DND-41 (cell line): ENCODE data around the gene ACSL1.

ENCODE experiments used
- ATAC-seq: fragments of 200-7000 bp; cut with Tn5 transposase; 3 replicates; pipeline ENCODE4 v1.9.1; 2021; ENCODE audit warnings: low read depth; ENCODE audit not compliant: insufficient read depth
- DNase-seq: peaks from one replicate; pipeline ENCODE4 v3.0.0-alpha.2; 2020
- H2AFZ ChIP-seq: 2 replicates; pipeline ENCODE4 v1.6.0; 2012; ENCODE audit warnings: low read depth, low read length
- H3K27ac ChIP-seq: 2 replicates; pipeline ENCODE4 v1.5.1; 2012; ENCODE audit warnings: low read length, inconsistent platforms
- H3K27me3 ChIP-seq: fragments of 200-600 bp; sonication (generic); 2 replicates; pipeline ENCODE4 v1.6.0; 2012; ENCODE audit warnings: low read length, mild to moderate bottlenecking, inconsistent platforms; ENCODE audit not compliant: insufficient read depth, poor library complexity
- H3K36me3 ChIP-seq: 2 replicates; pipeline ENCODE4 v1.5.1; 2012; ENCODE audit warnings: low read length, inconsistent platforms; ENCODE audit not compliant: insufficient read depth
- H3K4me1 ChIP-seq: 2 replicates; pipeline ENCODE4 v1.5.1; 2012; ENCODE audit warnings: mild to moderate bottlenecking, low read length; ENCODE audit not compliant: insufficient read depth
- H3K4me2 ChIP-seq: 2 replicates; pipeline ENCODE4 v1.6.0; 2012; ENCODE audit warnings: mild to moderate bottlenecking, moderate library complexity, low read length, inconsistent platforms; ENCODE audit not compliant: insufficient read depth
- H3K4me3 ChIP-seq, 2 experiments: fragments of 200-600 bp in 1 of 2; shearing (Covaris generic) in 1 of 2; 2 replicates each; pipeline ENCODE4 v1.5.1; 2012 to 2016; ENCODE audit warnings: inconsistent platforms in 2 of 2, low read length in 2 of 2, mild to moderate bottlenecking in 2 of 2, low read depth in 1 of 2, moderate library complexity in 1 of 2
- H3K79me2 ChIP-seq: 2 replicates; pipeline ENCODE4 v1.6.0; 2012; ENCODE audit warnings: low read length, inconsistent platforms; ENCODE audit not compliant: insufficient read depth
- H3K9ac ChIP-seq: 2 replicates; pipeline ENCODE4 v1.6.0; 2012; ENCODE audit warnings: low read depth, mild to moderate bottlenecking, inconsistent platforms, low read length, moderate library complexity
- H3K9me3 ChIP-seq: 2 replicates; pipeline ENCODE4 v1.5.1; 2012; ENCODE audit warnings: low read length, moderate library complexity, mild to moderate bottlenecking, inconsistent platforms; ENCODE audit not compliant: insufficient read depth, severe bottlenecking
- H4K20me1 ChIP-seq: 2 replicates; pipeline ENCODE4 v1.6.0; 2012; ENCODE audit warnings: low read length; ENCODE audit not compliant: insufficient read depth
- EZH2 ChIP-seq: IDR thresholded peaks from 3 replicates; pipeline ENCODE4 v1.6.1; 2012; ENCODE audit warnings: borderline replicate concordance, low read depth, mild to moderate bottlenecking, moderate library complexity, low read length, inconsistent platforms; ENCODE audit not compliant: severe bottlenecking
- TF ChIP-seq, protein P1 (sequence below): IDR thresholded peaks from 2 replicates; pipeline ENCODE4 v1.5.1; 2012; ENCODE audit warnings: borderline replicate concordance, low read length, moderate library complexity, mild to moderate bottlenecking; ENCODE audit not compliant: poor library complexity, severe bottlenecking; ENCODE audit errors: extremely low read depth

The ACSL1 gene

DNA sequence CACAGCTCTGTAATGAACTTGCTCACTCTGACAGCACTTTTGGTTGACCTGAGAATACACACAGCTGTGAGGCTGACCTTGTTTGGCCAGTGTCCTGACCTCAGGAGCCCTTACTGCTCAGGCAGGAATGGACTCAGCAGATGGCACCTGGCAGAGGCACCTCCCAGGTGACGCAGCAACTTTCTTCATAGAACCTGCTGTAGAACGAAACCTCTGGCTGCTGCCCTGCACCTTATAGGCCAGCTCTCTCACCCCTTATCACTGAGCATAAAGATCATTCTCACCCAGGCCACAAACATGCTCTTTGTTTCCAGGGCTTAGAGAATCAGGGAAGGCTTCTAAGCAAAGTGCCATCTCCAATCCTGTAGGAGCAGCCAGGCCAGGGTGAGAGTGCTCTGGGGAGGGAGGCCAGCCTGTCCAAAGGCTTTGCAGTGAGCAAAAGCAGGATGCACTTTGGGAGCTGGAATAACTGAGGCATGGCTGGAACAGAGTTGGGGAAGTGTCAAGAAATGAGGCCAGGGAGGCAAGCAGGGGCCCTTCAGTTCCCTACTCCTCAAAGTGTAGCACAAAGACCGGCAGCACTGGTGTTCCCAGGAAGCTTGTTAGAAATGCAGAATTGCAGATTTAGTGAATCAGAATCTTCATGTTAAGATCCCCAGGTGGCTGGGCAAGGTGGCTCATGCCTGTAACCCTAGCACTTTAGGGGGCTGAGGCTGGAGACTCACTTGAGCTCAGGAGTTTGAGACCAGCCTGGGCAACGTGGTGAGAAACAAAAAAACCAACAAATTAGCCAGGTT is 78.5 kb downstream of the ACSL1 start:
- peaks cover 4% of the 10 kb centered on the region for H3K27me3 ChIP-seq
- H3K9ac ChIP-seq: no peak overlapping the region
- peaks cover 9% of the 10 kb centered on the region; the same call in 1 of the 2 replicates for H3K4me1 ChIP-seq
- ATAC-seq (no peak), DNase-seq (no peak)
- no peaks in the 10 kb centered on the region for H3K9me3 ChIP-seq
- H2AFZ ChIP-seq: peak overlapping the region; percentile 17; the same call in 1 of the 2 replicates
- TF ChIP-seq, protein P1, sequence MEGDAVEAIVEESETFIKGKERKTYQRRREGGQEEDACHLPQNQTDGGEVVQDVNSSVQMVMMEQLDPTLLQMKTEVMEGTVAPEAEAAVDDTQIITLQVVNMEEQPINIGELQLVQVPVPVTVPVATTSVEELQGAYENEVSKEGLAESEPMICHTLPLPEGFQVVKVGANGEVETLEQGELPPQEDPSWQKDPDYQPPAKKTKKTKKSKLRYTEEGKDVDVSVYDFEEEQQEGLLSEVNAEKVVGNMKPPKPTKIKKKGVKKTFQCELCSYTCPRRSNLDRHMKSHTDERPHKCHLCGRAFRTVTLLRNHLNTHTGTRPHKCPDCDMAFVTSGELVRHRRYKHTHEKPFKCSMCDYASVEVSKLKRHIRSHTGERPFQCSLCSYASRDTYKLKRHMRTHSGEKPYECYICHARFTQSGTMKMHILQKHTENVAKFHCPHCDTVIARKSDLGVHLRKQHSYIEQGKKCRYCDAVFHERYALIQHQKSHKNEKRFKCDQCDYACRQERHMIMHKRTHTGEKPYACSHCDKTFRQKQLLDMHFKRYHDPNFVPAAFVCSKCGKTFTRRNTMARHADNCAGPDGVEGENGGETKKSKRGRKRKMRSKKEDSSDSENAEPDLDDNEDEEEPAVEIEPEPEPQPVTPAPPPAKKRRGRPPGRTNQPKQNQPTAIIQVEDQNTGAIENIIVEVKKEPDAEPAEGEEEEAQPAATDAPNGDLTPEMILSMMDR: no peak
- no peak for TF ChIP-seq EZH2
- no peaks in the 10 kb centered on the region for H3K79me2 ChIP-seq
- no peak overlapping the region for H3K4me2 ChIP-seq
- H3K4me3 ChIP-seq: no peak overlapping the region
- H3K36me3 ChIP-seq: no peaks in the 10 kb centered on the region
- H3K27ac ChIP-seq: no peak overlapping the region
- H4K20me1 ChIP-seq: no peaks in the 10 kb centered on the region

DNA sequence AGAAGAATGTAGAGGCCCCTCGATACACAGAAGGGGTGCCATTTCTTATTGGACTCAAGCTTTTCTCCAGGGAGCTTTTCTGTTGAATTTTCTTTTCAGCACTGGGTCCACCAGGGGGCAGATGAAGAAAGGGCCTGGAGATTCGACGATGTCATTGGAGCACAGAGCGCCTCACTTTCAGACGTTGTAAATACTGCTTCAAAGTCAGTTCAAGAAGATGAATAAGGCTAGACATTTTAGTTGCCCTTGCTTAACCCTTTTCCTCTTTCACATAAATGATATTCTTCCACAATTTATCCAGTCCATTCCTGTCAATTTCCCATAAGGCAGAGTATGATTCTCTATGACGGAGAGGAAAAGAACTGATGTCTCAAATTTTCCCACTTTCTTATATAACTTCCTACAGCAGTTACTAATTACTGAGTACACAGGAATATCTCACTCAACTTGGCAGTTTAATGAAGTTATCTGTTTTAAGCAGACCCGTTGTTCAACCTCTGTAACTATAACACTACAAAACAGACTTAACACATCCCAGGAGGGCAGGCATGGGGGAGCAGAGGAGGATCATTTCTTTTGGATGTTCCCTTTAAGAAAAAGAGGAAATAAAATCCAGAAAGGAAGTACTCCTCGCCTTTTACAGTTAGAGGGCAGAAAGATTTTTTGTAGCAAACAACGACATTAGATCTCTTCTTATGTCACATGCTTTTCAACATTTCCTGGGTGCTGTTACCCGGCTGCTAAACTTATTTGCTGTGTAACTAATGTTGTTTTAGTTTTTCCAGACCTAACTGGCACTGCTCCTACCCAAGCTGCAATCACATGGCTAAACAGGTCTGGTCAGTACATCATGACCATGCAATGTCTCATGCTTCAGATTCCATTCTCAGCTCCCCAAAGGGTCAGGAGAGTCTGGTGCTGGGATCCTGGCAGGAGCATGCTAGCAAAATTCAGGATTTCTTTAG is 79.7 kb downstream of the ACSL1 start:
- TF ChIP-seq, protein P1: peak; percentile 73
- no peak for TF ChIP-seq EZH2
- ATAC-seq (peak; percentile 81), DNase-seq (peak; percentile 68)
- Histone ChIP-seq H3K27ac (no peak overlapping the region), H2AFZ (peak overlapping the region; percentile 14; the same call in 1 of the 2 replicates), H3K4me1 (peaks cover 9% of the 10 kb centered on the region; the same call in 1 of the 2 replicates), H3K4me3 (no peak overlapping the region), H3K9me3 (no peaks in the 10 kb centered on the region), H3K79me2 (no peaks in the 10 kb centered on the region), H3K9ac (no peak overlapping the region), H3K27me3 (peaks cover 4% of the 10 kb centered on the region), H3K36me3 (no peaks in the 10 kb centered on the region), H4K20me1 (no peaks in the 10 kb centered on the region), H3K4me2 (no peak overlapping the region)

DNA sequence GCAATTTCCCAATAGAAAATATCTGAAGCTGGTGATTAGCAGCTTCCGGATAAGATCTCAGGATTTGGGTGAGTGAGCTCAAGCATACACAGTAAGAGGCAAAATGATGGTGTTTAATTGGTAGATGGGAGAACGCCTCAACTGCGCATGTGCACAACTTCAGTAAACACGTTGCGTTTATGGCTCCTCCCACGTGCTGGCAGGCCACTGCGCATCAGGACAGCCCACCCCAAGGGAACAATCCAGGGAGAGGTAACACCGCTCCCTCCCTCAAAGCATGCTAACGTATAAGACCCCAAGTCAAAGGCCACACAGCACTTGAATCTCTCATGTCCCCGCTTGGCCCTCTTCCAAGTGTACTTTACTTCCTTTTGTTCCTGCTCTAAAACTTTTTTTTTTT is 81.5 kb downstream of the ACSL1 start:
- H3K27me3 ChIP-seq: peaks cover 4% of the 10 kb centered on the region

More for the DNA sequence above, 81.5 kb downstream of the ACSL1 start:
- Histone ChIP-seq H3K27ac (no peak overlapping the region), H3K4me2 (no peak overlapping the region), H4K20me1 (no peaks in the 10 kb centered on the region), H3K79me2 (no peaks in the 10 kb centered on the region), H2AFZ (no peak overlapping the region), H3K36me3 (no peaks in the 10 kb centered on the region), H3K9me3 (no peaks in the 10 kb centered on the region), H3K9ac (no peak overlapping the region), H3K4me3 (no peak overlapping the region), H3K4me1 (peaks cover 9% of the 10 kb centered on the region; the same call in 1 of the 2 replicates)
- no peak for TF ChIP-seq EZH2
- TF ChIP-seq, protein P1: no peak
- no peak for ATAC-seq
- no peak for DNase-seq
